Putamen (tissue), 1 donor: Measurements from ENCODE around the gene KRTAP4-5.
"Not testable (repeated sequence)": the region's sequence is repeated elsewhere in the genome, so short reads cannot be mapped to it uniquely, and the experiment has no call there.

Source experiments
- DNase-seq: peaks from one replicate; pipeline ENCODE4 v3.0.0-alpha.2; 2016; ENCODE audit warnings: low spot score

KRTAP4-5 gene

GRCh38 chr17:41108728-41109386, 40.8 kb downstream of the KRTAP4-5 start:
- not testable (repeated sequence) for DNase-seq

DNA sequence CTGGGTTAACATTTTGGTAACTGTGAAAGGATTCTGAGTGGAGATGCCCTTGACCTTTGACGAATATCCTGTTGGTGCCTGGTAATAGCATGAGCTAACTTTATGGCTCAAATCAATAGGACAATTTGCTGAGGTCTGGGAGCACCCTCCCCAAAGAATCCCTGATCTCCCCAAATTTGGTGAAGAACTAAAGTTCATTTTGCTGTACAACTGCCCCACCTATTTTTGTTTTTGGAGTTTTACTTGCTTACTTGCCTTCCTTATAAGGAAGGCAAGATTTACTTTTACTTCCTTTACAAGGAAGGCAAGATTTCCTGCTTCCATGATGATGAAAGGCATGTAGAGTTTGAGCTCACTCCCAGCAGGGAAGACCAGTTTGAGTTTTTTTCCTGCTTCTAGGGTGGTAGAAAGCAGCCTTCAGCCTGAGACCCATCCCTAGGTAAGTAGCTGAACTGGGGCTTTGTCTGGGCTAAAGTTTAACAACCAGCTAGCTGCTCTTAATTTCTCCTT, 41.6 kb downstream of the KRTAP4-5 start:
- no peak for DNase-seq

DNA sequence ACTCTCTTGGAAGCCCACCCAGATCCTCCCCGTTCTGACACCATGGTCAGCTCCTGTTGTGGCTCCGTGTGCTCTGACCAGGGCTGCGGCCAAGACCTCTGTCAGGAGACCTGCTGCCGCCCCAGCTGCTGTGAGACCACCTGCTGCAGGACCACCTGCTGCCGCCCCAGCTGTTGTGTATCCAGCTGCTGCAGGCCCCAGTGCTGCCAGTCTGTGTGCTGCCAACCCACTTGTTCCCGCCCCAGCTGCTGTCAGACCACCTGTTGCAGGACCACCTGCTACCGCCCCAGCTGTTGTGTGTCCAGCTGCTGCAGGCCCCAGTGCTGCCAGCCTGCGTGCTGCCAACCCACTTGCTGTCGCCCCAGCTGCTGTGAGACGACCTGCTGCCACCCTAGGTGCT, 44.3 kb downstream of the KRTAP4-5 start, which contains the start of gene KRTAP4-9:
Gene KRTAP4-9 (plus strand): TSS at position 43 of the 400 bp plus-strand sequence. CDS start 0 bp downstream, at position 43.
- not testable (repeated sequence) for DNase-seq

- not testable (repeated sequence) for DNase-seq
Observed at GRCh38 chr17:41104386-41105038, 45.1 kb downstream of the KRTAP4-5 start.

DNA sequence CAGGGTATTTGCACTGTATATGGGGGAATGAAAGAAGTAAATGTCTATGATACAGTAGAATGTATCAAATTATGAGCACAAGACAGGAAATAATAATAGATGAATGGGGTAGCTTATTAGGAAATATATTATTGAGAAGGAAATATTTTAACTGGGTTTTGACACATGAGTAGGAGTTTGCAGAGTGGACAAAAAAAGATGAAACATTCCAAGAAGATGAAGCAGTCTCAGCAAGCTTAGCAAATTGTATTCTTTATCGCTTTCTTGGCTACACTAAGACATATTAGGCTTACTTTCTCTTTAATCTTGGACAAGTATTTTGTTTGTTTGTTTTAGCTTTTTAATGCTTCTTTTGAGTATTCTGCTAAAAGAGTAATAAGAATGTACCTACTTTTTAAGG, 45.7 kb downstream of the KRTAP4-5 start:
- DNase-seq, result no peak

DNA sequence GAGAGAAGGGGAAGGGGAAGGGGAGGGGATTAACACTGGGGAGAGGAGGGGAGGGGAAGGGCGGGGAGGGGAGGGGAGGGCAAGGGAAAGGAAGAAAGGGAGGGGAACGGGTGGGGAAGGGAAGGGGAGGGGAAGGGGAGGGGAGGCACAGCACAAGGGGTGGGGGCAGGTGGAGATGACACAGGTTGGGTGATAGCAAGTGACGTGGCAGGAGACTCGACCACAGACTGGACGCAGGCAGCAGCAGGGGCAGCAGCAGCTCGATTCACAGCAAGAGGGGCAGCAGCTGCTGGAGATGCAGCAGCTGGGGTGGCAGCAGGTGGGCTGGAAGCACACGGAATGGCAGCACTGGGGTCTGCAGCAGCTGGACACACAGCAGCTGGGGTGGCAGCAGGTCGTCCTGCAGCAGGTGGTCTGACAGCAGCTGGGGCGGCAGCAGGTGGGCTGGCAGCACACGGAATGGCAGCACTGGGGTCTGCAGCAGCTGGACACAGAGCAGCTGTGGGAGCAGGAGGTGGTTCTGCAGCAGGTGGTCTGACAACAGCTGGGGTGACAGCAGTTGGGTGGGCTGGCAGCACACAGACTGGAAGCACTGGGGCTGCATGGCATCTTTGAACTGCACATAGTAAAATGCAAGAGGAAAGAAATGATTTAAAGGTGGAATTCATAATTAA, 47.9 kb downstream of the KRTAP4-5 start, which contains the start of gene KRTAP4-16:
Gene KRTAP4-16 (minus strand): TSS at position 624 of the 674 bp plus-strand sequence. CDS start 0 bp downstream, at position 624.
- DNase-seq, result no peak

- not testable (repeated sequence) for DNase-seq
Observed at GRCh38 chr17:41099682-41100480, 49.7 kb downstream of the KRTAP4-5 start.
